Bronchial epithelial cell (primary cell): ENCODE measurements around the gene GREM2. TPM values are rescaled to one million over a fixed set of nuclear protein-coding genes. Genes with fewer than 3 reads are reported as not detected.

Experiments
- DNase-seq: peaks from one replicate; pipeline ENCODE4 v3.0.0-alpha.2; 2010; ENCODE audit warnings: low read depth
- FAIRE-seq: peaks from 2 replicates; lab custom pipeline; 2011; peaks lifted over from hg19 to GRCh38; lab: Jason Lieb, UNC
- H3K27me3 ChIP-seq: 2 replicates; pipeline ENCODE4 v1.5.1; 2011; ENCODE audit warnings: low read length; ENCODE audit not compliant: control insufficient read depth, insufficient read depth
- H3K36me3 ChIP-seq: 2 replicates; pipeline ENCODE4 v1.5.1; 2011; ENCODE audit warnings: low read length; ENCODE audit not compliant: control insufficient read depth, insufficient read depth
- H3K4me3 ChIP-seq: 2 replicates; pipeline ENCODE4 v1.5.1; 2011; ENCODE audit warnings: mild to moderate bottlenecking, low read depth, low read length, control low read depth
- CTCF ChIP-seq: IDR thresholded peaks from 2 replicates; pipeline ENCODE4 v1.5.1; 2011; ENCODE audit warnings: mild to moderate bottlenecking, moderate library complexity, low read length, control low read depth, inconsistent platforms; ENCODE audit not compliant: insufficient read depth, severe bottlenecking
- total RNA-seq: library from RNA; depleted of rRNA; stranded (reverse); fragments of >200 nt; gene quantifications from 2 replicates; pipeline ENCODE4 v1.2.1, GENCODE V29; 2014

GREM2 gene
- total RNA-seq, 1 donor from 2014 or later, result not detected

DNA sequence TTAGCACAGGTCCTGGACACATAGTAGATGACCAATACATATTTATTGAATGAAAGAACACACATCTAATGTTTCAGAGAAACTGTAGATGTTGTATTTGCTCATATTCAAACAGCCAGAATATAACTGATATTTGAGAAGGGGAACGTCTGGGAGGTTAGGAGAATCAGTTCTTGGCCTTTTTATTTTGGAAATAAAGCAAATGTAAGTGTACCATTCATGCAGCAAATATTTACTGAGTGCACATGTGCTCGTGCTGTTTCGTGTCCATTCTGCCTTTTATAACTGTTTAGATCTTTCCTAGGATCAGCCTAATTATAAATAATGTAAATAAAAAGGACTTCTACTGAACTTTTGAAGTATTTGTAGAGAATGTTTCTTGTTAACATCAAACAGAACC, 103.8 kb downstream of the GREM2 start:
- no peaks in the 10 kb centered on the region for H3K27me3 ChIP-seq
- FAIRE-seq, result no peak
- DNase-seq, result no peak
- no peak for TF ChIP-seq CTCF
- H3K36me3 ChIP-seq, result no peaks in the 10 kb centered on the region
- no peak overlapping the region for H3K4me3 ChIP-seq

- Histone ChIP-seq H3K36me3 (no peaks in the 10 kb centered on the region), H3K27me3 (no peaks in the 10 kb centered on the region), H3K4me3 (no peak overlapping the region)
- FAIRE-seq (no peak), DNase-seq (no peak)
- no peak for TF ChIP-seq CTCF
Measured at GRCh38 chr1:240506176-240506575, 105.8 kb downstream of the GREM2 start.

GRCh38 chr1:240503558-240503957, 108.4 kb downstream of the GREM2 start:
- H3K36me3 ChIP-seq, result no peaks in the 10 kb centered on the region
- H3K4me3 ChIP-seq, result no peak overlapping the region
- DNase-seq (no peak), FAIRE-seq (no peak)
- TF ChIP-seq CTCF, result no peak
- no peaks in the 10 kb centered on the region for H3K27me3 ChIP-seq

- DNase-seq (no peak), FAIRE-seq (no peak)
- Histone ChIP-seq H3K4me3 (no peak overlapping the region), H3K36me3 (no peaks in the 10 kb centered on the region), H3K27me3 (no peaks in the 10 kb centered on the region)
- TF ChIP-seq CTCF, result no peak
Measured at GRCh38 chr1:240503036-240503435, 108.9 kb downstream of the GREM2 start.

- no peak for TF ChIP-seq CTCF
- no peak for FAIRE-seq
- DNase-seq, result no peak
- Histone ChIP-seq H3K36me3 (no peaks in the 10 kb centered on the region), H3K27me3 (no peaks in the 10 kb centered on the region), H3K4me3 (no peak overlapping the region)
Measured at GRCh38 chr1:240501115-240501514, 110.8 kb downstream of the GREM2 start.

DNA sequence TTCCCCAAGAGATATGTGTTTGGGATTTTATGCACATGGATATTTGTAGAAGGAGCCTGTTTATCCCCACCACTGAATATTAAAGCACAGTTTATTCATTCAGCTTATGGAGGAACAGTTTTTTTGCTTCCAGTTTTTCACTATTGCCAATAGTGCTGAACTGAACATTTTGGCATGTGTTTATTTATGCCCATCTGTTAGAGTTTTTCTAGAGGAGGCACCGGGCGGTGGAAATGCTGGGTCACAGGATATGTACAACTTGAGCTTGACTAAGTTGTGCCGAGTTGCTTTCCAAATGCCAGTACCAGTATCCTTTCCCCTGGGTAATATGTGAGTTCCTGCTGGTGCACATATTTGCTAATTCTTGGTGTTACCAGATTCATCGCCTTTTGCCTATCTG, 111.3 kb downstream of the GREM2 start:
- TF ChIP-seq CTCF, result no peak
- no peak overlapping the region for H3K4me3 ChIP-seq
- no peaks in the 10 kb centered on the region for H3K27me3 ChIP-seq
- no peaks in the 10 kb centered on the region for H3K36me3 ChIP-seq
- DNase-seq (no peak), FAIRE-seq (no peak)
